GM21576 (cell line): ENCODE data around the gene C7orf25.
"Not testable (repeated sequence)": the region's sequence is repeated elsewhere in the genome, so short reads cannot be mapped to it uniquely, and the experiment has no call there.

Experiments
- ATAC-seq: cut with Tn5 transposase; IDR thresholded peaks from one replicate; pipeline ENCODE4 v1.9.1; 2021; ENCODE audit warnings: mild to moderate bottlenecking, moderate library complexity; ENCODE audit not compliant: unreplicated experiment

Gene C7orf25

GRCh38 chr7:42930889-42931288 lies 19.0 kb upstream of the C7orf25 start:
- no peak for ATAC-seq

- no peak for ATAC-seq
Observed at GRCh38 chr7:42929449-42929848, 17.6 kb upstream of the C7orf25 start.

GRCh38 chr7:42928754-42929153 lies 16.9 kb upstream of the C7orf25 start:
- no peak for ATAC-seq

- no peak for ATAC-seq
Observed at GRCh38 chr7:42926204-42926603, 14.3 kb upstream of the C7orf25 start.

GRCh38 chr7:42925630-42926029 lies 13.8 kb upstream of the C7orf25 start:
- no peak for ATAC-seq

- ATAC-seq: no peak
Observed at GRCh38 chr7:42924223-42924838, 12.5 kb upstream of the C7orf25 start.

GRCh38 chr7:42922017-42922753 lies 10.3 kb upstream of the C7orf25 start:
- no peak for ATAC-seq

GRCh38 chr7:42915356-42915755 lies 3.5 kb upstream of the C7orf25 start:
- ATAC-seq: no peak

GRCh38 chr7:42914421-42915045 lies 2.7 kb upstream of the C7orf25 start:
- ATAC-seq: no peak

- no peak for ATAC-seq
Observed at GRCh38 chr7:42914009-42914408, 2.1 kb upstream of the C7orf25 start.

- no peak for ATAC-seq
Observed at GRCh38 chr7:42913591-42913990, 1.7 kb upstream of the C7orf25 start.

- no peak for ATAC-seq
Observed at GRCh38 chr7:42910306-42910705, 1.6 kb downstream of the C7orf25 start.

GRCh38 chr7:42907316-42907715 lies 4.6 kb downstream of the C7orf25 start:
- ATAC-seq: no peak

GRCh38 chr7:42906181-42906580 lies 5.7 kb downstream of the C7orf25 start:
- ATAC-seq: no peak

- ATAC-seq: no peak
Observed at GRCh38 chr7:42902331-42902730, 9.5 kb downstream of the C7orf25 start.

GRCh38 chr7:42900842-42901241 lies 11.0 kb downstream of the C7orf25 start:
- ATAC-seq: no peak

GRCh38 chr7:42893346-42894240 lies 18.3 kb downstream of the C7orf25 start:
- ATAC-seq: no peak

- ATAC-seq: no peak
Observed at GRCh38 chr7:42886893-42887505, 24.9 kb downstream of the C7orf25 start.

GRCh38 chr7:42886129-42886528 lies 25.7 kb downstream of the C7orf25 start:
- no peak for ATAC-seq

- ATAC-seq: not testable (repeated sequence)
Observed at GRCh38 chr7:42885183-42885582, 26.7 kb downstream of the C7orf25 start.

GRCh38 chr7:42883950-42884349 lies 27.9 kb downstream of the C7orf25 start:
- peak; percentile 45 for ATAC-seq
